PFSK-1 (cell line): ENCODE measurements around the gene LPCAT2.

ENCODE experiments used
- POLR2AphosphoS5 ChIP-seq: IDR thresholded peaks from 2 replicates; pipeline ENCODE4 v1.6.1; 2012; ENCODE audit warnings: low read depth, mild to moderate bottlenecking, control low read depth, low read length, moderate library complexity
- TAF1 ChIP-seq: IDR thresholded peaks from 2 replicates; pipeline ENCODE4 v1.6.1; 2012; ENCODE audit warnings: low read length, control low read depth, borderline replicate concordance; ENCODE audit not compliant: insufficient read depth

GRCh38 chr16:55577887-55578286, 69.0 kb downstream of the LPCAT2 start:
- no peak for TF ChIP-seq POLR2AphosphoS5
- TF ChIP-seq TAF1 = no peak
